HepG2 (cell line): ENCODE results near the gene TOMM6. TPM values are rescaled to one million over a fixed set of nuclear protein-coding genes. Genes with fewer than 3 reads are reported as not detected.

Source experiments
- BCL6 ChIP-seq: IDR thresholded peaks from 2 replicates; pipeline ENCODE4 v1.6.1; 2016; ENCODE audit warnings: missing genetic modification reagents, missing compliant biosample characterization
- DMAP1 ChIP-seq: IDR thresholded peaks from 2 replicates; pipeline ENCODE4 v1.6.1; 2016
- ELF3 ChIP-seq: IDR thresholded peaks from 2 replicates; pipeline ENCODE4 v1.6.1; 2016; ENCODE audit warnings: missing genetic modification reagents, missing compliant biosample characterization
- ELF4 ChIP-seq: sonication (generic); formaldehyde crosslinking; IDR thresholded peaks from 2 replicates; pipeline ENCODE4 v1.5.0; 2020; ENCODE audit warnings: missing genetic modification reagents, mild to moderate bottlenecking, moderate library complexity, borderline replicate concordance
- GABPB1 ChIP-seq: IDR thresholded peaks from 2 replicates; pipeline ENCODE4 v1.6.1; 2016; ENCODE audit warnings: mild to moderate bottlenecking, missing genetic modification reagents, moderate library complexity, missing compliant biosample characterization
- GFI1 ChIP-seq: sonication (generic); formaldehyde crosslinking; IDR thresholded peaks from 2 replicates; pipeline ENCODE4 v1.5.0; 2020; ENCODE audit warnings: missing genetic modification reagents, mild to moderate bottlenecking, borderline replicate concordance
- HOXA7 ChIP-seq: sonication (generic); formaldehyde crosslinking; IDR thresholded peaks from 2 replicates; pipeline ENCODE4 v1.8.1; 2022; ENCODE audit warnings: mild to moderate bottlenecking, missing genetic modification reagents, moderate library complexity
- KDM3A ChIP-seq: IDR thresholded peaks from 2 replicates; pipeline ENCODE4 v1.6.1; 2018; ENCODE audit warnings: low read depth, missing compliant biosample characterization
- KLF6 ChIP-seq: IDR thresholded peaks from 2 replicates; pipeline ENCODE4 v1.8.0; 2016; ENCODE audit warnings: missing biosample characterization, missing genetic modification reagents
- MTA1 ChIP-seq: sonication (generic); formaldehyde crosslinking; IDR thresholded peaks from 2 replicates; pipeline ENCODE4 v1.4.0; 2020; ENCODE audit warnings: missing genetic modification reagents, mild to moderate bottlenecking, borderline replicate concordance
- NFYC ChIP-seq: IDR thresholded peaks from 2 replicates; pipeline ENCODE4 v1.6.1; 2016; ENCODE audit warnings: missing genetic modification reagents, missing compliant biosample characterization
- NR2C2 ChIP-seq: sonication (generic); formaldehyde crosslinking; IDR thresholded peaks from 2 replicates; pipeline ENCODE4 v1.4.0; 2020; ENCODE audit warnings: missing genetic modification reagents, mild to moderate bottlenecking, moderate library complexity, borderline replicate concordance
- POGZ ChIP-seq: sonication (generic); formaldehyde crosslinking; IDR thresholded peaks from 2 replicates; pipeline ENCODE4 v1.4.0; 2020; ENCODE audit warnings: mild to moderate bottlenecking, missing genetic modification reagents
- RBM39 ChIP-seq: fragments of 200-400 bp; formaldehyde crosslinking; IDR thresholded peaks from one replicate; pipeline ENCODE4 v1.6.1; 2018; ENCODE audit warnings: antibody characterized with exemption, mild to moderate bottlenecking, low read depth, low read length; ENCODE audit not compliant: poor library complexity, severe bottlenecking
- RCOR2 ChIP-seq: IDR thresholded peaks from 2 replicates; pipeline ENCODE4 v1.6.1; 2016; ENCODE audit warnings: missing biosample characterization, missing genetic modification reagents
- SIN3B ChIP-seq: fragments of 150-350 bp; IDR thresholded peaks from 2 replicates; pipeline ENCODE4 v1.6.1; 2014; ENCODE audit warnings: low read length
- SMARCC2 ChIP-seq: fragments of 450-650 bp; IDR thresholded peaks from 2 replicates; pipeline ENCODE4 v1.6.1; 2017; ENCODE audit warnings: antibody characterized with exemption, mild to moderate bottlenecking
- SOX6 ChIP-seq, 2 experiments: fragments of 450-650 bp in 1 of 2; sonication (generic) in 1 of 2; formaldehyde crosslinking in 1 of 2; IDR thresholded peaks; 2 replicates each; pipeline versions ENCODE4 v1.4.0 to v1.6.1; 2017 to 2020; ENCODE audit warnings: antibody characterized with exemption in 1 of 2, mild to moderate bottlenecking in 1 of 2, missing genetic modification reagents in 1 of 2
- SP140L ChIP-seq: sonication (generic); formaldehyde crosslinking; IDR thresholded peaks from 2 replicates; pipeline ENCODE4 v1.4.0; 2020; ENCODE audit warnings: missing genetic modification reagents, borderline replicate concordance
- SPEN ChIP-seq: sonication (generic); formaldehyde crosslinking; IDR thresholded peaks from 2 replicates; pipeline ENCODE4 v1.5.1; 2020; ENCODE audit warnings: low read depth, mild to moderate bottlenecking, missing genetic modification reagents
- U2AF2 ChIP-seq: fragments of 200-400 bp; formaldehyde crosslinking; IDR thresholded peaks from 2 replicates; pipeline ENCODE4 v1.6.1; 2017; ENCODE audit warnings: low read depth, mild to moderate bottlenecking, low read length
- ZFP90 ChIP-seq: sonication (generic); formaldehyde crosslinking; IDR thresholded peaks from 2 replicates; pipeline ENCODE4 v1.8.0; 2022; ENCODE audit warnings: missing genetic modification reagents, mild to moderate bottlenecking, inconsistent platforms, borderline replicate concordance
- ZNF264 ChIP-seq: sonication (generic); formaldehyde crosslinking; IDR thresholded peaks from 2 replicates; pipeline ENCODE4 v1.4.0; 2020; ENCODE audit warnings: missing genetic modification reagents
- ZNF3 ChIP-seq: IDR thresholded peaks from 2 replicates; pipeline ENCODE4 v1.7.0; 2017; ENCODE audit warnings: inconsistent platforms
- ZNF430 ChIP-seq: sonication (generic); formaldehyde crosslinking; IDR thresholded peaks from 2 replicates; pipeline ENCODE4 v1.9.0; 2021; ENCODE audit warnings: mild to moderate bottlenecking, missing genetic modification reagents
- ZNF510 ChIP-seq: sonication (generic); formaldehyde crosslinking; IDR thresholded peaks from 2 replicates; pipeline ENCODE4 v1.4.0; 2020; ENCODE audit warnings: low read depth, mild to moderate bottlenecking, missing genetic modification reagents
- ZNF589 ChIP-seq: sonication (generic); formaldehyde crosslinking; conservative IDR thresholded peaks from 2 replicates; pipeline ENCODE4 v1.8.0; 2022; ENCODE audit warnings: mild to moderate bottlenecking, moderate library complexity, missing genetic modification reagents
- ZNF7 ChIP-seq: IDR thresholded peaks from 2 replicates; pipeline ENCODE4 v1.6.1; 2016; ENCODE audit warnings: missing biosample characterization, missing genetic modification reagents
- ZSCAN25 ChIP-seq: sonication (generic); formaldehyde crosslinking; IDR thresholded peaks from 2 replicates; pipeline ENCODE4 v1.8.0; 2022; ENCODE audit warnings: mild to moderate bottlenecking, missing genetic modification reagents
- ZSCAN31 ChIP-seq: sonication (generic); formaldehyde crosslinking; IDR thresholded peaks from 2 replicates; pipeline ENCODE4 v1.5.0; 2020; ENCODE audit warnings: low read depth, mild to moderate bottlenecking, missing genetic modification reagents
- ZZZ3 ChIP-seq: sonication (generic); formaldehyde crosslinking; IDR thresholded peaks from 2 replicates; pipeline ENCODE4 v1.4.0; 2020; ENCODE audit warnings: missing genetic modification reagents, mild to moderate bottlenecking, borderline replicate concordance
- polyA plus RNA-seq, 8 experiments: library from polyadenylated mRNA; depleted of rRNA in 3 of 8; stranded (reverse) in 7 of 8; unstranded in 1 of 8; fragments of >200 nt; fragmentation: Illumina TruSeq in 4 of 8; extraction: Trizol in 4 of 8; gene quantifications; 2 replicates each; pipeline versions ENCODE4 v1.2.1 to v1.2.3, GENCODE V29; 2011 to 2016; ENCODE audit warnings: low read depth in 4 of 8, missing spikeins in 1 of 8, mixed read lengths in 1 of 8; ENCODE audit not compliant: insufficient read depth in 1 of 8
- total RNA-seq, 5 experiments: library from RNA; depleted of rRNA; stranded (reverse); fragments of >200 nt; fragmentation: Illumina TruSeq; extraction: Trizol; gene quantifications; 2 replicates each; pipeline ENCODE4 v1.2.3, GENCODE V29; 2016; ENCODE audit warnings: low read depth in 1 of 5
- TF ChIP-seq, protein P1 (sequence below): IDR thresholded peaks from 2 replicates; pipeline ENCODE4 v1.6.1; 2018; ENCODE audit warnings: missing genetic modification reagents

Gene TOMM6
- total and polyA plus RNA-seq, 2 of the 13 experiments (the other 11 are each of a cell fraction or from before 2014, with no cell fraction given) = 320 to 321 TPM

DNA sequence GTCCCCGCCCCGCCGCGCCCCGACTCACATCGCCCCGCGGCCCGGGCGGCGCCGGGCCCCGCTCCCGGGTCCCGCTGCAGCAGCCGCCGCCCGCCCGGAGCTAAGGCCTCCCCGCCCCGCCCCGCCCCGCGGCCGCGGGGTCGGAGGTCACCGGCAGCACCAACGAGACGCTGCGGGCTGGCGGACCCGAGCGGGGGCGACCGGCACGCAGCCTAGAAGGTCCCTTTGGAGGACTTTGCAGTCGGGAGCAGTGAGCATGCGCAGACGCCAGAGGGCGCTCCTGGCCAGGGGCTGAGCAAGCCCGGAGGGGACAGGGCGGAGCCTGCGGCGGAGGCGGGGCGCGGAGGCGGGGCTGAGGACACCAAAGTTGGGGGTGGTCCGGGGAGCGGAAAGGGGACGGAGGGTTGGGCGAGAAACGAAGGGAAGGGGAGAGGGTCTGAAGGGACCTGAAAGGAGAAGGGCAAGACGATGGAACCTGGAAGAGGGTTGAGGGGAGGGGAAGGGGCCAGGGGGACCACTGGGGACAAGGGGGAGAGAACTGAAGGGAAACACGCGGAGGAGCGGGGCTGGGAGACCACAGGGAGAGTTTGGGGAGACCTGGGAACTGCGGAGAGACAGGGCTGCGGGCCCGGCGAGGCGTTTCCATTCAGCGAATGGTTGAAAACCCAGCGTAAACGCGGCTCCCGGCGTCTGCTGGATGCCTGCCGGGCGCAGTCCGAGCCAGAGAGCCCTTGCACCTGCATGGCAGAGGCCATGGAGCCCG is 7.5 kb upstream of the TOMM6 start, which contains the start of gene FRS3 (continued):
- TF ChIP-seq NR2C2 (CRISPR knock-in tag) (peak; percentile 99), ELF3 (peak; percentile 77), HOXA7 (no peak), ZNF7 (CRISPR knock-in tag) (no peak), ZNF589 (CRISPR knock-in tag) (no peak), ZFP90 (CRISPR knock-in tag) (peak; percentile 83; the same call in 1 of the 2 replicates), ELF4 (no peak), POGZ (peak; percentile 82), NFYC (CRISPR knock-in tag) (peak; percentile 41), ZZZ3 (CRISPR knock-in tag) (peak; percentile 90), KDM3A (peak; percentile 98), SIN3B (peak; percentile 83), ZNF430 (peak; percentile 77), ZNF510 (CRISPR knock-in tag) (peak; percentile 74; the same call in 1 of the 2 replicates), SP140L (CRISPR knock-in tag) (no peak), RCOR2 (peak; percentile 53; the same call in 1 of the 2 replicates), U2AF2 (no peak), RBM39 (peak; percentile 88), BCL6 (CRISPR knock-in tag) (peak; percentile 72), GABPB1 (CRISPR knock-in tag) (peak; percentile 91), DMAP1 (0 out of 2 replicates have a peak, but pooled peaks have one; percentile 49), SPEN (peak; percentile 96), ZNF3 (CRISPR knock-in tag) (no peak), MTA1 (CRISPR knock-in tag) (peak; percentile 91; the same call in 1 of the 2 replicates), KLF6 (peak; percentile 86; the same call in 1 of the 2 replicates), ZSCAN25 (CRISPR knock-in tag) (peak; percentile 83; the same call in 1 of the 2 replicates), ZNF264 (CRISPR knock-in tag) (0 out of 2 replicates have a peak, but pooled peaks have one; percentile 38), ZSCAN31 (peak; percentile 93), SOX6 (IDR thresholded peaks at IDR 0.05) (no peak), SOX6 (CRISPR knock-in tag; IDR thresholded peaks at IDR 0.05) (peak; percentile 73; the same call in 1 of the 2 replicates), SMARCC2 (no peak), GFI1 (CRISPR knock-in tag) (peak; percentile 40; the same call in 1 of the 2 replicates)
- TF ChIP-seq, protein P1, sequence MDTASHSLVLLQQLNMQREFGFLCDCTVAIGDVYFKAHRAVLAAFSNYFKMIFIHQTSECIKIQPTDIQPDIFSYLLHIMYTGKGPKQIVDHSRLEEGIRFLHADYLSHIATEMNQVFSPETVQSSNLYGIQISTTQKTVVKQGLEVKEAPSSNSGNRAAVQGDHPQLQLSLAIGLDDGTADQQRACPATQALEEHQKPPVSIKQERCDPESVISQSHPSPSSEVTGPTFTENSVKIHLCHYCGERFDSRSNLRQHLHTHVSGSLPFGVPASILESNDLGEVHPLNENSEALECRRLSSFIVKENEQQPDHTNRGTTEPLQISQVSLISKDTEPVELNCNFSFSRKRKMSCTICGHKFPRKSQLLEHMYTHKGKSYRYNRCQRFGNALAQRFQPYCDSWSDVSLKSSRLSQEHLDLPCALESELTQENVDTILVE (CRISPR knock-in tag) = peak; percentile 99
